NCI-H524 treated with DMSO at 0.1 percent for 48 hours (cell line): ENCODE data around the gene ADAMTS14.
"Not testable (repeated sequence)": the region's sequence is repeated elsewhere in the genome, so short reads cannot be mapped to it uniquely, and the experiment has no call there.

Experiments used
- DNase-seq: peaks from one replicate; lab custom pipeline; 2025; lab: John Stamatoyannopoulos, UW

The ADAMTS14 gene

GRCh38 chr10:70656489-70656888, 15.8 kb upstream of the ADAMTS14 start:
- DNase-seq, result no peak

DNA sequence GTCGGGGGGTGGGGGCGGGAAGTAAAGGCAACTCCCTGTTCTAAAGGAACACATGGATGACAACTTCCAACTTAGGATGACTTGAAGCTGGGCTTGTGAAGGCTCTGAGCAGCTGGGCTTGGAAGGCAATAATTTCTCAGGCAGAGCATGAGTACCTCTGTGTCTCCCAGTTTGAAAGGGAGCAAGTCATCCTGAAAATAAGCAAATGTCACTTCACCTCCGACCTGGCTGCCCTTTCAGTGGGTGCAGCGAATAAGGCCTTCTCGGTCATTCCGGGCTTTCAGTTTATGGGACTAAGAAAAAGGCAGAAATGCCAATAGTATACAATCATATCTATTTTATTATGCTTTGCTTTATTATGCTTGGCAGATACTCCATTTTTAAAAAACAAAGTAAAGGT, 15.3 kb upstream of the ADAMTS14 start:
- DNase-seq, result no peak

GRCh38 chr10:70658582-70659136, 13.6 kb upstream of the ADAMTS14 start:
- no peak for DNase-seq

- DNase-seq, result no peak
Observed at GRCh38 chr10:70659306-70659705, 13.0 kb upstream of the ADAMTS14 start.

- no peak for DNase-seq
Observed at GRCh38 chr10:70660722-70661121, 11.6 kb upstream of the ADAMTS14 start.

- no peak for DNase-seq
Observed at GRCh38 chr10:70661623-70662361, 10.5 kb upstream of the ADAMTS14 start.

- no peak for DNase-seq
Observed at GRCh38 chr10:70662362-70663220, 9.7 kb upstream of the ADAMTS14 start.

GRCh38 chr10:70663458-70664409, 8.6 kb upstream of the ADAMTS14 start:
- DNase-seq, result not testable (repeated sequence)

- DNase-seq, result no peak
Observed at GRCh38 chr10:70664702-70665195, 7.6 kb upstream of the ADAMTS14 start.

DNA sequence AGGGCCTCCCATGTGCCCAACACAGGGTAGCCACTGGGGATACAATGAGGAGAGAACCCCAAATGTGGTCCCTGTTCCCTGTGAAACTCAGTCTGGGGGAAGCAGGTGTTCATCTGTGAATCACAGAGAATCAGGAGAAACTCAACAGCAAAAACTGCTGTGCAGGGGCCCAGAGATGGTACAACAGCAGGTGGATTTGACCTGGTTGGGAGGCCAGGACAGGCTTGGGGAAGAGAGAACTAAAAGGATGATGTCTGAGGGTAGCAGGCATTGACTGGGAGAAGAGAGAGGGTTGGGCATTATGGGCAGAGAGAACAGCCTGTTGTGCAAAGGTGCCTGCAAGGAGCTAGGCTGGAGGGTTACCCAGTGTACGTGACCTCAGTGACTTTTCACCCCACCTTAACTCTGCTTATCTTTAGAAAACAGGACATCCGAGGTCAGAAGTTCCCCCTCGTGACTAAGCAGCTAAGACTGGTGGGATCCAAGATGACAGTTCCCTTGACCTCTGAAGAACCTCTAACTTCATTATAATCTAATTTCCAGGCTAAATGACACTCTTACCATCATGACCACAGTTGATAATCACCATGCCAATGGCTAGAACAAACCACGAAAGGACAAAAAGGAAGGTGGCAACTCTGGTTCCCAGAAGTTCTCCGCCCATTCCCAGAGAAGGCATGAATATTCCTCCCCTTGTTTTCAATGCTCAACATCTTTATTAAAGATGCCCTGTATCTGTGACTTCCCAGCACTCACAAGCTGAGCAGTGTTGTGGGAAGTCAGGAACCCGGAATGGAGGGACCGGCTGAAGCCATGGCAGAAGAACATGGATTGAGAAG, 5.1 kb upstream of the ADAMTS14 start:
- DNase-seq, result no peak

DNA sequence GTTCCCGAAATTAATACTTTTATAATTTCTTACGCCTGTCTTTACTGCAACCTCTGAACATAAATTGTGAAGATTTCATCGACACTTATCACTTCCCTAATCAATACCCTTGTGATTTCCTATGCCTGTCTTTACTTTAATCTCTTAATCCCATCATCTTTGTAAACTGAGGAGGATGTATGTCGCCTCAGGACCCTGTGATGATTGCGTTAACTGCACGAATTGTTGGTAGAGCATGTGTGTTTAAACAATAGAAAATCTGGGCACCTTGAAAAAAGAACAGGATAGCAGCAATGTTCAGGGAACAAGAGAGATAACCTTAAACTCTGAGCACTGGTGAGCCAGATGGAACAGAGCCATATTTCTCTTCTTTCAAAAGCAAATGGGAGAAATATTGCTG, 4.5 kb upstream of the ADAMTS14 start:
- not testable (repeated sequence) for DNase-seq

- DNase-seq, result no peak
Observed at GRCh38 chr10:70668454-70668970, 3.8 kb upstream of the ADAMTS14 start.

- DNase-seq, result no peak
Observed at GRCh38 chr10:70669015-70669414, 3.3 kb upstream of the ADAMTS14 start.

DNA sequence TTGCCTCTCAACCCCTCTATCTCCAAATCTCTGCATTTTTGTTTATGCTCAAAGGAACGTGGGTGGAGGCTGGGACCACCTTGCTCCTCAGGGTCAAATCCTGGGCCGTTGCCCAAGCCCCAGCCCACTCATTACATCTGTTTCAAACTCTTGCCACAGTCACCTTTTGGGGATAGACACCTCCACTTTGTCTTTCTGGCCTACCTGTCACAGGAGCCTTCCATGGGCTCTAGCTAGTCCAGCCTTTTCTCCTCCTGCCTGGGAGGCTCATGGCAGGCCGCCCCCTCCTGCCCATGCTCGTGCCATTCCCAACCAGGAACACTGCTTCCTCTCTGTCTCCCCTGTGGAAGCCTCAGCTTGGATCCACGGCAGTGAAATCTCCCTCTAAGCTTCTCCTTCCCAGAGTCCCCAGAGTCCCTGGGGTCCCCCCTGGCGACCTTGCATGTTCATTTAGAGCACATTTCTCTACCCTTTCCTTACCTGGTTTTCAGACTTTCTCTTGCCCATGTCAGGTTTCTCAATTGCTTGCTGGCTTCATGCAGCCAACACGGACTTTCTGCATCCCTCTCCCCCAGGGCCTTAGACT, 2.5 kb upstream of the ADAMTS14 start:
- DNase-seq, result no peak

- DNase-seq, result no peak
Observed at GRCh38 chr10:70671619-70672164, 614 bp upstream of the ADAMTS14 start.

GRCh38 chr10:70673043-70673928, 980 bp downstream of the ADAMTS14 start:
- DNase-seq, result no peak

DNA sequence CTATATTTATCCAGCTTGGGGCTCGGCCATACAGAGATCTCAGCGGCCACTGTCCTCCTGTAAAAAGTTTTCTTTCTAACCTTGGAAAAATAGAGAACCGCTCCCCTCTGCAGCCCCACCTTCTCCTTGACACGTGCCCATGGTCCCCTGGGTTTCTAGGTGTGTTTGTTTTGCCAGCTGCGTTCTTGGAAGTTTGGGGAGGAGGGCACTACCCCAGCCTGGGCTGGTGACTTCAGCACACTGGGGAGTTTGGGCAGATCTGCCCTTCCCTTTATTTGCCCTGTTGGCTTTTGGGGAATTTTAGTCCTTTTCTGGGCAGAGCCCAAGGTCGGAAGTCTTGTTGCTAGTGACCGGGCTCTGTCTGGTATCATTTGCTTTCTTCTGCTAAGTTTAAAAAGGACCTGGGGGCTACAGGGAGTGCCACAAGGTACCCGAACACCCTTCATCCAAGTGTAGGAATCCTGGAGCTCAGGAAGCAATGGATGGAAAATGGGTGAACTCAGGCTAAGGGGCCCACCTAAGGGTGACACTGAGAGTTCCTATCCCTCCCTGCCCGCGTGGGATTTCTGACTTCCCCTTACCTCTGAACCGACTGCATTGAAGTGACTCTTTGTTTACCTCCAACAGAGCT, 1.7 kb downstream of the ADAMTS14 start:
- no peak for DNase-seq
